Mesendoderm (in vitro differentiated cells): ENCODE results near the gene CRELD2.

Experiments used
- DNase-seq: peaks from one replicate; pipeline ENCODE4 v3.0.0; 2013
- H2AK5ac ChIP-seq: 2 replicates; pipeline ENCODE4 v1.6.1; 2013; ENCODE audit warnings: low read length, inconsistent platforms
- H2BK120ac ChIP-seq: 2 replicates; pipeline ENCODE4 v1.6.1; 2013; ENCODE audit warnings: low read depth, mild to moderate bottlenecking, low read length, moderate library complexity, mixed read lengths
- H2BK15ac ChIP-seq: replicated peaks from 2 replicates; pipeline ENCODE4 v1.6.1; 2013; ENCODE audit warnings: low read depth, mild to moderate bottlenecking, moderate library complexity
- H2BK5ac ChIP-seq: 2 replicates; pipeline ENCODE4 v1.6.1; 2013; ENCODE audit warnings: low read length, inconsistent platforms
- H3K18ac ChIP-seq: 2 replicates; pipeline ENCODE4 v1.6.1; 2013; ENCODE audit warnings: mild to moderate bottlenecking, low read length, mixed read lengths
- H3K23ac ChIP-seq: one replicate; pipeline ENCODE4 v1.6.1; 2013; ENCODE audit warnings: low read length
- H3K27ac ChIP-seq: 2 replicates; pipeline ENCODE4 v1.5.1; 2013; ENCODE audit warnings: low read depth, mild to moderate bottlenecking, inconsistent platforms, low read length, moderate library complexity
- H3K27me3 ChIP-seq: 2 replicates; pipeline ENCODE4 v1.6.1; 2013; ENCODE audit warnings: low read length, control low read depth, mild to moderate bottlenecking, inconsistent platforms; ENCODE audit not compliant: insufficient read depth, poor library complexity
- H3K36me3 ChIP-seq: 2 replicates; pipeline ENCODE4 v1.6.1; 2013; ENCODE audit warnings: low read length, inconsistent platforms; ENCODE audit not compliant: control insufficient read depth, insufficient read depth
- H3K4ac ChIP-seq: one replicate; pipeline ENCODE4 v1.6.1; 2013; ENCODE audit warnings: low read depth, mild to moderate bottlenecking, low read length, moderate library complexity
- H3K4me1 ChIP-seq: 2 replicates; pipeline ENCODE4 v1.6.1; 2013; ENCODE audit warnings: low read depth, low read length, inconsistent platforms; ENCODE audit not compliant: control insufficient read depth
- H3K4me2 ChIP-seq: 2 replicates; pipeline ENCODE4 v1.6.1; 2013; ENCODE audit warnings: low read length
- H3K4me3 ChIP-seq: 2 replicates; pipeline ENCODE4 v1.5.1; 2013; ENCODE audit warnings: mild to moderate bottlenecking, low read length
- H3K56ac ChIP-seq: one replicate; pipeline ENCODE4 v1.6.1; 2013; ENCODE audit warnings: low read length
- H3K79me1 ChIP-seq: 2 replicates; pipeline ENCODE4 v1.6.1; 2013; ENCODE audit warnings: low read length, inconsistent platforms
- H3K79me2 ChIP-seq: 2 replicates; pipeline ENCODE4 v1.6.1; 2013; ENCODE audit warnings: mild to moderate bottlenecking, low read length; ENCODE audit not compliant: control insufficient read depth, insufficient read depth
- H3K9ac ChIP-seq: 2 replicates; pipeline ENCODE4 v1.6.1; 2013; ENCODE audit warnings: low read length, inconsistent platforms
- H4K5ac ChIP-seq: one replicate; pipeline ENCODE4 v1.6.1; 2013; ENCODE audit warnings: low read length
- H4K8ac ChIP-seq: one replicate; pipeline ENCODE4 v1.6.1; 2013; ENCODE audit warnings: low read depth, mild to moderate bottlenecking, control low read depth, low read length, moderate library complexity
- WGBS: extraction: QIAGEN DNeasy Blood & Tissue Kit; methylation state at CpG from one replicate; pipeline ENCODE4 v1.1.7; 2013; ENCODE audit warnings: low lambda C conversion rate, missing lambda C conversion rate; ENCODE audit not compliant: insufficient coverage; ENCODE audit errors: extremely low coverage; 5-methylcytosine and 5-hydroxymethylcytosine counted together

The CRELD2 gene

GRCh38 chr22:49899530-49899929 lies 18.9 kb upstream of the CRELD2 start:
- H3K56ac ChIP-seq: no peak overlapping the region
- WGBS: no CpG with 5 or more reads among the region's 6 CpGs
- H2BK15ac ChIP-seq: no peak overlapping the region
- no peak overlapping the region for H2BK120ac ChIP-seq
- no peak overlapping the region for H3K4ac ChIP-seq
- no peak overlapping the region for H3K4me2 ChIP-seq
- no peak overlapping the region for H3K9ac ChIP-seq
- no peaks in the 10 kb centered on the region for H3K79me1 ChIP-seq
- H3K27me3 ChIP-seq: no peaks in the 10 kb centered on the region
- no peak overlapping the region for H3K23ac ChIP-seq
- H4K8ac ChIP-seq: no peak overlapping the region
- no peaks in the 10 kb centered on the region for H3K79me2 ChIP-seq
- no peak overlapping the region for H3K18ac ChIP-seq
- H2AK5ac ChIP-seq: no peak overlapping the region
- DNase-seq: no peak
- no peak overlapping the region for H4K5ac ChIP-seq
- no peak overlapping the region for H3K27ac ChIP-seq
- H3K36me3 ChIP-seq: peaks cover 7% of the 10 kb centered on the region
- H3K4me3 ChIP-seq: no peak overlapping the region
- no peaks in the 10 kb centered on the region for H3K4me1 ChIP-seq
- H2BK5ac ChIP-seq: no peak overlapping the region

GRCh38 chr22:49900441-49901230 lies 17.8 kb upstream of the CRELD2 start:
- H3K4me2 ChIP-seq: no peak overlapping the region
- peaks cover 7% of the 10 kb centered on the region for H3K36me3 ChIP-seq
- H3K79me2 ChIP-seq: no peaks in the 10 kb centered on the region
- H3K79me1 ChIP-seq: peaks cover 1% of the 10 kb centered on the region
- no peak overlapping the region for H3K27ac ChIP-seq
- no peak overlapping the region for H3K56ac ChIP-seq
- no peaks in the 10 kb centered on the region for H3K4me1 ChIP-seq
- no peaks in the 10 kb centered on the region for H3K27me3 ChIP-seq
- no peak for DNase-seq
- H3K9ac ChIP-seq: no peak overlapping the region
- no peak overlapping the region for H3K18ac ChIP-seq
- no peak overlapping the region for H2BK15ac ChIP-seq
- no peak overlapping the region for H3K4ac ChIP-seq
- H3K23ac ChIP-seq: no peak overlapping the region
- H2BK120ac ChIP-seq: no peak overlapping the region
- H2AK5ac ChIP-seq: no peak overlapping the region
- no peak overlapping the region for H4K8ac ChIP-seq
- H3K4me3 ChIP-seq: no peak overlapping the region
- no peak overlapping the region for H2BK5ac ChIP-seq
- no peak overlapping the region for H4K5ac ChIP-seq
- WGBS: no CpG with 5 or more reads among the region's 30 CpGs

GRCh38 chr22:49901457-49901856 lies 17.0 kb upstream of the CRELD2 start:
- WGBS: no CpG with 5 or more reads among the region's 11 CpGs
- no peaks in the 10 kb centered on the region for H3K79me2 ChIP-seq
- no peak overlapping the region for H3K27ac ChIP-seq
- no peak overlapping the region for H3K56ac ChIP-seq
- H2AK5ac ChIP-seq: no peak overlapping the region
- H3K4me2 ChIP-seq: no peak overlapping the region
- no peak overlapping the region for H3K23ac ChIP-seq
- no peak overlapping the region for H4K8ac ChIP-seq
- no peak overlapping the region for H2BK120ac ChIP-seq
- H3K4ac ChIP-seq: no peak overlapping the region
- no peak overlapping the region for H2BK15ac ChIP-seq
- H3K4me3 ChIP-seq: no peak overlapping the region
- DNase-seq: no peak
- no peak overlapping the region for H4K5ac ChIP-seq
- no peak overlapping the region for H3K9ac ChIP-seq
- peaks cover 7% of the 10 kb centered on the region for H3K36me3 ChIP-seq
- no peaks in the 10 kb centered on the region for H3K27me3 ChIP-seq
- H3K4me1 ChIP-seq: no peaks in the 10 kb centered on the region
- H3K18ac ChIP-seq: no peak overlapping the region
- no peak overlapping the region for H2BK5ac ChIP-seq
- peaks cover 1% of the 10 kb centered on the region for H3K79me1 ChIP-seq

GRCh38 chr22:49903322-49904039 lies 15.0 kb upstream of the CRELD2 start:
- peaks cover 1% of the 10 kb centered on the region for H3K79me1 ChIP-seq
- no peak overlapping the region for H2AK5ac ChIP-seq
- no peak overlapping the region for H3K18ac ChIP-seq
- no peaks in the 10 kb centered on the region for H3K4me1 ChIP-seq
- H3K4me3 ChIP-seq: no peak overlapping the region
- H3K9ac ChIP-seq: no peak overlapping the region
- H3K27me3 ChIP-seq: no peaks in the 10 kb centered on the region
- no peak overlapping the region for H3K56ac ChIP-seq
- no peak overlapping the region for H2BK5ac ChIP-seq
- peaks cover 7% of the 10 kb centered on the region for H3K36me3 ChIP-seq
- no peak overlapping the region for H3K23ac ChIP-seq
- no peak overlapping the region for H3K4ac ChIP-seq
- H2BK15ac ChIP-seq: no peak overlapping the region
- H4K5ac ChIP-seq: no peak overlapping the region
- no peak overlapping the region for H3K27ac ChIP-seq
- WGBS: no CpG with 5 or more reads among the region's 17 CpGs
- DNase-seq: no peak
- H2BK120ac ChIP-seq: no peak overlapping the region
- H3K79me2 ChIP-seq: no peaks in the 10 kb centered on the region
- no peak overlapping the region for H3K4me2 ChIP-seq
- no peak overlapping the region for H4K8ac ChIP-seq

- Histone ChIP-seq H2BK5ac (no peak overlapping the region), H3K4ac (no peak overlapping the region), H3K4me2 (no peak overlapping the region), H2BK15ac (no peak overlapping the region), H3K36me3 (peaks cover 7% of the 10 kb centered on the region), H4K5ac (no peak overlapping the region), H3K79me2 (no peaks in the 10 kb centered on the region), H4K8ac (no peak overlapping the region), H3K9ac (no peak overlapping the region), H3K4me3 (no peak overlapping the region), H3K4me1 (no peaks in the 10 kb centered on the region), H2BK120ac (no peak overlapping the region), H3K79me1 (peaks cover 1% of the 10 kb centered on the region), H3K23ac (no peak overlapping the region), H3K18ac (no peak overlapping the region), H3K27me3 (no peaks in the 10 kb centered on the region), H3K56ac (no peak overlapping the region), H2AK5ac (no peak overlapping the region), H3K27ac (no peak overlapping the region)
- no CpG with 5 or more reads among the region's 11 CpGs for WGBS
- DNase-seq: no peak
Measured at GRCh38 chr22:49904040-49904369, 14.4 kb upstream of the CRELD2 start.
